ENCODE results near the gene TMEM14A. TPM values are rescaled to one million over a fixed set of nuclear protein-coding genes. Genes with fewer than 3 reads are reported as not detected.

The TMEM14A gene
- polyA plus RNA-seq, 1 donor (not counting 4 experiments of a cell fraction or from before 2014, with no cell fraction given): 44.2 TPM

DNA sequence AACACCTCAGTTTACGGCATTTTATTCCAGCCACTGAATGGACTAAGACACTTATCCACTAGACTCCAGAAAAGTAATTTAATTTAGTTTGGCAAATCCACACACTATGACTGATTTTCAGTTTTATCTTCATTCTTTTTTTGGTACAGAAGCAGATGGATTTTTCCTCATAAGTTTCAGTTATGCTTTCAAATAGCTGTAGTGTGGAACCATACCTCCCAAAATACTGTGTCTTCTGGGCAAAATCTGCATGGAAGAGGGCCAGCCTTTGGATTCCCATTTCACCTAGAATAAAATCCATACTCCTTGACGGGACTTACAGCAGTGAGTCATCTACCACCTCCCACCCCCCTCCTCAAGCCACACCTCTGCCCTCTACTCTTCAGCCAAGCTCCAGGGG, 49.4 kb downstream of the TMEM14A start:
- DNase-seq (ENCODE audit: low read depth, low spot score) (no peak), FAIRE-seq (no peak)
- Histone ChIP-seq H4K20me1 (ENCODE audit: control insufficient read depth, extremely low read depth, insufficient read depth, low read length) (no peaks in the 10 kb centered on the region), H3K4me1 (ENCODE audit: control insufficient read depth, extremely low read depth, insufficient read depth, low read length) (peaks cover 4% of the 10 kb centered on the region), H3K79me2 (ENCODE audit: control insufficient read depth, insufficient read depth, low read length) (no peaks in the 10 kb centered on the region), H3K27me3 (ENCODE audit: control insufficient read depth, extremely low read depth, insufficient read depth, low read length) (no peaks in the 10 kb centered on the region), H3K9me3 (ENCODE audit: control insufficient read depth, low read depth, low read length) (no peaks in the 10 kb centered on the region), H3K4me2 (ENCODE audit: control insufficient read depth, extremely low read depth, insufficient read depth, low read depth, low read length) (no peak overlapping the region), H3K36me3 (ENCODE audit: control insufficient read depth in 2 of 2, extremely low read depth in 1 of 2, insufficient read depth in 2 of 2, low read length in 2 of 2) (no peaks in the 10 kb centered on the region), H3K9ac (ENCODE audit: control insufficient read depth, extremely low read depth, insufficient read depth, low read length) (no peak overlapping the region), H2AFZ (ENCODE audit: control insufficient read depth, low read length) (no peak overlapping the region), H3K9me1 (ENCODE audit: control insufficient read depth, extremely low read depth, insufficient read depth, low read length) (no peaks in the 10 kb centered on the region), H3K4me3 (ENCODE audit: control insufficient read depth in 2 of 3, extremely low read depth in 1 of 3, insufficient read depth in 2 of 3, low read depth in 1 of 3, low read length in 3 of 3) (no peak overlapping the region), H3K27ac (ENCODE audit: control insufficient read depth, insufficient read depth, low read length) (no peak overlapping the region)
- no peak for TF ChIP-seq EZH2 (IDR thresholded peaks at IDR 0.05; ENCODE audit: low read length)
- TF ChIP-seq, protein P1, sequence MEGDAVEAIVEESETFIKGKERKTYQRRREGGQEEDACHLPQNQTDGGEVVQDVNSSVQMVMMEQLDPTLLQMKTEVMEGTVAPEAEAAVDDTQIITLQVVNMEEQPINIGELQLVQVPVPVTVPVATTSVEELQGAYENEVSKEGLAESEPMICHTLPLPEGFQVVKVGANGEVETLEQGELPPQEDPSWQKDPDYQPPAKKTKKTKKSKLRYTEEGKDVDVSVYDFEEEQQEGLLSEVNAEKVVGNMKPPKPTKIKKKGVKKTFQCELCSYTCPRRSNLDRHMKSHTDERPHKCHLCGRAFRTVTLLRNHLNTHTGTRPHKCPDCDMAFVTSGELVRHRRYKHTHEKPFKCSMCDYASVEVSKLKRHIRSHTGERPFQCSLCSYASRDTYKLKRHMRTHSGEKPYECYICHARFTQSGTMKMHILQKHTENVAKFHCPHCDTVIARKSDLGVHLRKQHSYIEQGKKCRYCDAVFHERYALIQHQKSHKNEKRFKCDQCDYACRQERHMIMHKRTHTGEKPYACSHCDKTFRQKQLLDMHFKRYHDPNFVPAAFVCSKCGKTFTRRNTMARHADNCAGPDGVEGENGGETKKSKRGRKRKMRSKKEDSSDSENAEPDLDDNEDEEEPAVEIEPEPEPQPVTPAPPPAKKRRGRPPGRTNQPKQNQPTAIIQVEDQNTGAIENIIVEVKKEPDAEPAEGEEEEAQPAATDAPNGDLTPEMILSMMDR (optimal IDR thresholded peaks at IDR 0.05 in 1 of 3, IDR thresholded peaks at IDR 0.05 in 1 of 3, conservative IDR thresholded peaks at IDR 0.05 in 1 of 3; ENCODE audit: extremely low read depth in 1 of 3, insufficient read depth in 2 of 3, low read length in 3 of 3): no peak
- dilution Hi-C loops (cut with MboI; ENCODE audit: extremely low pct_ligation_motif_present, low sequenced_read_pairs): no loop called here

DNA sequence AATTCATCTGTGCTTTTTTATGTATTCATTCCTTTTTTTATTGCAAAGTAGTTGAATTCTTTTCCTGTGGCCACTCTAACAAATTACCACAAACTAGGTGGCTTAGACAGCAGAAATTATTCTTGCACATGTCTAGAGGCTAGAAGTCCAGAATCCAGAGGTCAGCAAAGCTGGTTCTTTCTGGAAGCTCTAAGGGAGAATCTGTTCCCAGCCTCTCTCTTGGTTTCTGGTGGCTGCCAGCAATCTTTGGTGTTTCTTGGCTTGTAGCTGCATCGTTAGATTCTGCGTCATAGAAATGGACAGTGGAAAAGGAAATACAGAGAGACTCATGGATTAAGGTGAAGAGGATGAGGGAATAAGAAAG, 53.1 kb downstream of the TMEM14A start:
- no peak for DNase-seq (ENCODE audit: low read depth, low spot score)
- no peaks in the 10 kb centered on the region for H3K9me3 ChIP-seq (ENCODE audit: control insufficient read depth, low read depth, low read length)
- no peak overlapping the region for H3K4me2 ChIP-seq (ENCODE audit: control insufficient read depth, extremely low read depth, insufficient read depth, low read depth, low read length)
- no peaks in the 10 kb centered on the region for H3K9me1 ChIP-seq (ENCODE audit: control insufficient read depth, extremely low read depth, insufficient read depth, low read length)
- no peaks in the 10 kb centered on the region for H3K27me3 ChIP-seq (ENCODE audit: control insufficient read depth, extremely low read depth, insufficient read depth, low read length)
- no peak overlapping the region for H3K9ac ChIP-seq (ENCODE audit: control insufficient read depth, extremely low read depth, insufficient read depth, low read length)
- no peak overlapping the region for H2AFZ ChIP-seq (ENCODE audit: control insufficient read depth, low read length)
- no peaks in the 10 kb centered on the region for H3K79me2 ChIP-seq (ENCODE audit: control insufficient read depth, insufficient read depth, low read length)
- no peak for FAIRE-seq
- H3K27ac ChIP-seq (ENCODE audit: control insufficient read depth, insufficient read depth, low read length): no peak overlapping the region
- no peak overlapping the region for H3K4me3 ChIP-seq (ENCODE audit: control insufficient read depth in 2 of 3, extremely low read depth in 1 of 3, insufficient read depth in 2 of 3, low read depth in 1 of 3, low read length in 3 of 3)
- TF ChIP-seq, protein P1 (optimal IDR thresholded peaks at IDR 0.05 in 1 of 3, IDR thresholded peaks at IDR 0.05 in 1 of 3, conservative IDR thresholded peaks at IDR 0.05 in 1 of 3; ENCODE audit: extremely low read depth in 1 of 3, insufficient read depth in 2 of 3, low read length in 3 of 3): no peak
- no peak for TF ChIP-seq EZH2 (IDR thresholded peaks at IDR 0.05; ENCODE audit: low read length)
- H3K36me3 ChIP-seq (ENCODE audit: control insufficient read depth in 2 of 2, extremely low read depth in 1 of 2, insufficient read depth in 2 of 2, low read length in 2 of 2): no peaks in the 10 kb centered on the region
- peaks cover 11% of the 10 kb centered on the region for H3K4me1 ChIP-seq (ENCODE audit: control insufficient read depth, extremely low read depth, insufficient read depth, low read length)
- H4K20me1 ChIP-seq (ENCODE audit: control insufficient read depth, extremely low read depth, insufficient read depth, low read length): no peaks in the 10 kb centered on the region
- dilution Hi-C loops (cut with MboI; ENCODE audit: extremely low pct_ligation_motif_present, low sequenced_read_pairs): no loop called here

Measured in keratinocyte (primary cell).